ENCODE measurements around the gene KRT33B.
"Not testable (repeated sequence)": the region's sequence is repeated elsewhere in the genome, so short reads cannot be mapped to it uniquely, and the experiment has no call there.

The KRT33B gene

GRCh38 chr17:41393826-41394225 lies 24.2 kb upstream of the KRT33B start:
- DNase-seq (ENCODE audit: low spot score), result no peak

- DNase-seq (ENCODE audit: low spot score), result no peak
Measured at GRCh38 chr17:41393294-41393693, 23.7 kb upstream of the KRT33B start.

- DNase-seq (ENCODE audit: low spot score), result no peak
Measured at GRCh38 chr17:41392278-41392677, 22.7 kb upstream of the KRT33B start.

- DNase-seq (ENCODE audit: low spot score), result no peak
Measured at GRCh38 chr17:41391535-41391934, 21.9 kb upstream of the KRT33B start.

GRCh38 chr17:41390411-41390938 lies 20.9 kb upstream of the KRT33B start:
- no peak for DNase-seq (ENCODE audit: low spot score)

- no peak for DNase-seq (ENCODE audit: low spot score)
Measured at GRCh38 chr17:41387670-41388069, 18.1 kb upstream of the KRT33B start.

GRCh38 chr17:41386227-41386626 lies 16.6 kb upstream of the KRT33B start:
- no peak for DNase-seq (ENCODE audit: low spot score)

- no peak for DNase-seq (ENCODE audit: low spot score)
Measured at GRCh38 chr17:41383690-41384089, 14.1 kb upstream of the KRT33B start.

GRCh38 chr17:41382394-41382793 lies 12.8 kb upstream of the KRT33B start:
- no peak for DNase-seq (ENCODE audit: low spot score)

- not testable (repeated sequence) for DNase-seq (ENCODE audit: low spot score)
Measured at GRCh38 chr17:41381943-41382342, 12.3 kb upstream of the KRT33B start, which contains the start of gene KRT34. Gene KRT34, minus strand, starts transcription at chr17:41382306. Its CDS starts 60 bp downstream, at chr17:41382246.

- not testable (repeated sequence) for DNase-seq (ENCODE audit: low spot score)
Measured at GRCh38 chr17:41380091-41380490, 10.5 kb upstream of the KRT33B start.

GRCh38 chr17:41377546-41377945 lies 7.9 kb upstream of the KRT33B start:
- no peak for DNase-seq (ENCODE audit: low spot score)

- DNase-seq (ENCODE audit: low spot score), result no peak
Measured at GRCh38 chr17:41369023-41369422, 590 bp downstream of the KRT33B start.

GRCh38 chr17:41367426-41368075 lies 2.1 kb downstream of the KRT33B start:
- no peak for DNase-seq (ENCODE audit: low spot score)

GRCh38 chr17:41366070-41366469 lies 3.5 kb downstream of the KRT33B start:
- DNase-seq (ENCODE audit: low spot score), result no peak

- DNase-seq (ENCODE audit: low spot score), result no peak
Measured at GRCh38 chr17:41363881-41364280, 5.7 kb downstream of the KRT33B start.

- DNase-seq (ENCODE audit: low spot score), result no peak
Measured at GRCh38 chr17:41360296-41360995, 9.2 kb downstream of the KRT33B start.

GRCh38 chr17:41354536-41354935 lies 15.1 kb downstream of the KRT33B start:
- no peak for DNase-seq (ENCODE audit: low spot score)

GRCh38 chr17:41352597-41353366 lies 16.8 kb downstream of the KRT33B start:
- DNase-seq (ENCODE audit: low spot score), result no peak

GRCh38 chr17:41351177-41351576 lies 18.4 kb downstream of the KRT33B start:
- no peak for DNase-seq (ENCODE audit: low spot score)

GRCh38 chr17:41350381-41350878 lies 19.2 kb downstream of the KRT33B start, which contains the start of gene KRT33A:
Gene KRT33A, minus strand, starts transcription at chr17:41350828. Its CDS starts 61 bp downstream, at chr17:41350767.
- DNase-seq (ENCODE audit: low spot score), result not testable (repeated sequence)

Data from CD4-positive, alpha-beta T cell treated with Interleukin-15 for 4 hours (primary cell).